Natural killer cell (primary cell): ENCODE measurements around the gene DTNBP1. TPM values are rescaled to one million over a fixed set of nuclear protein-coding genes. Genes with fewer than 3 reads are reported as not detected.

Experiments
- ATAC-seq, 3 donors: fragments of 150-1000 bp in 2 of 3; fragments of 200-7000 bp in 1 of 3; cut with Tn5 transposase; 1 replicate in 1 of 3; 2 replicates in 2 of 3; pipeline ENCODE4 v1.10.0; 2021; ENCODE audit warnings: mild to moderate bottlenecking in 2 of 3, moderate library complexity in 2 of 3
- DNase-seq, 2 donors: peaks; one replicate each; pipeline versions ENCODE4 v3.0.0 to v3.0.0-alpha.2; 2013 to 2021; ENCODE audit warnings: mixed read lengths in 1 of 2
- H3K27ac ChIP-seq: one replicate; pipeline ENCODE4 v1.5.1; 2013; ENCODE audit warnings: mild to moderate bottlenecking, low read length
- H3K27me3 ChIP-seq: one replicate; pipeline ENCODE4 v1.6.1; 2013; ENCODE audit warnings: low read length; ENCODE audit not compliant: control insufficient read depth, insufficient read depth
- H3K36me3 ChIP-seq: one replicate; pipeline ENCODE4 v1.6.1; 2013; ENCODE audit warnings: low read length; ENCODE audit not compliant: control insufficient read depth, insufficient read depth
- H3K4me1 ChIP-seq: one replicate; pipeline ENCODE4 v1.6.1; 2013; ENCODE audit warnings: low read length; ENCODE audit not compliant: control insufficient read depth, insufficient read depth
- H3K4me3 ChIP-seq: one replicate; pipeline ENCODE4 v1.5.1; 2013; ENCODE audit warnings: low read length
- H3K9me3 ChIP-seq: one replicate; pipeline ENCODE4 v1.6.1; 2013; ENCODE audit warnings: low read length; ENCODE audit not compliant: control insufficient read depth, insufficient read depth
- H3K27ac Mint-ChIP-seq, 2 donors: one replicate each; pipeline ENCODE4 v1.8.0; 2022; ENCODE audit warnings: mild to moderate bottlenecking in 2 of 2, mixed read lengths in 2 of 2, moderate library complexity in 1 of 2
- H3K27me3 Mint-ChIP-seq, 2 donors: one replicate each; pipeline ENCODE4 v1.8.0; 2022; ENCODE audit warnings: low read depth in 2 of 2, mixed read lengths in 2 of 2
- H3K36me3 Mint-ChIP-seq: one replicate; pipeline ENCODE4 v1.8.0; 2022; ENCODE audit warnings: mixed read lengths
- H3K4me1 Mint-ChIP-seq, 2 donors: one replicate each; pipeline ENCODE4 v1.8.0; 2022; ENCODE audit warnings: mixed read lengths in 2 of 2
- H3K4me3 Mint-ChIP-seq: one replicate; pipeline ENCODE4 v1.8.0; 2022; ENCODE audit warnings: mild to moderate bottlenecking, moderate library complexity, mixed read lengths
- H3K9me3 Mint-ChIP-seq, 2 donors: one replicate each; pipeline ENCODE4 v1.8.0; 2022; ENCODE audit warnings: mixed read lengths in 2 of 2
- CTCF ChIP-seq: fragments of 200-600 bp; IDR thresholded peaks from one replicate; pipeline ENCODE4 v1.8.0; 2022; ENCODE audit warnings: antibody characterized with exemption
- WGBS: methylation state at CpG from one replicate; pipeline ENCODE4 v1.1.7; 2013; ENCODE audit warnings: missing lambda C conversion rate; ENCODE audit not compliant: insufficient coverage; 5-methylcytosine and 5-hydroxymethylcytosine counted together
- intact Hi-C: fragments of 100-400 bp; cut with micrococcal nuclease; formaldehyde crosslinking; loops from one replicate; pipeline ENCODE4 v1.14.2; 2022
- total RNA-seq, 4 donors: library from RNA; stranded (reverse); fragments of 120-200 nt in 1 of 4; gene quantifications; one replicate each; pipeline versions ENCODE4 v1.2.3 to v1.2.4, GENCODE V29; 2013 to 2022

The DTNBP1 gene
- total RNA-seq, 3 donors from 2014 or later (not counting 1 experiment from before 2014, with no cell fraction given) = 31.6 to 42.2 (median 38.4) TPM

GRCh38 chr6:15659181-15659580, 3.6 kb downstream of the DTNBP1 start:
- peak overlapping the region; percentile 60 for H3K27ac ChIP-seq
- H3K27ac Mint-ChIP-seq = peak overlapping the region; percentile 54 to 88
- intact Hi-C loops = no loop called here
- no peaks in the 10 kb centered on the region for H3K36me3 Mint-ChIP-seq
- H3K9me3 Mint-ChIP-seq = no peaks in the 10 kb centered on the region
- TF ChIP-seq CTCF = no peak
- no peak for DNase-seq
- H3K27me3 Mint-ChIP-seq = no peaks in the 10 kb centered on the region
- H3K9me3 ChIP-seq = no peaks in the 10 kb centered on the region
- peak overlapping the region; percentile 26 for H3K4me3 Mint-ChIP-seq
- H3K4me1 ChIP-seq = peaks cover 30% of the 10 kb centered on the region
- ATAC-seq = no peak
- no peaks in the 10 kb centered on the region for H3K27me3 ChIP-seq
- no peak overlapping the region for H3K4me3 ChIP-seq
- 54% methylated on average over 6 of the region's 7 CpGs for WGBS
- peaks cover 38 to 52% of the 10 kb centered on the region in 2 donors for H3K4me1 Mint-ChIP-seq
- H3K36me3 ChIP-seq = no peaks in the 10 kb centered on the region

- Histone ChIP-seq H3K9me3 (no peaks in the 10 kb centered on the region), H3K4me1 (peaks cover 28% of the 10 kb centered on the region), H3K4me3 (no peak overlapping the region), H3K27me3 (no peaks in the 10 kb centered on the region), H3K36me3 (no peaks in the 10 kb centered on the region), H3K27ac (peak overlapping the region; percentile 60)
- DNase-seq = no peak
- Mint-ChIP-seq H3K4me1 (peaks cover 40 to 50% of the 10 kb centered on the region in 2 donors), H3K36me3 (no peaks in the 10 kb centered on the region), H3K27ac (peak overlapping the region; percentile 54 to 88), H3K9me3 (no peaks in the 10 kb centered on the region), H3K27me3 (no peaks in the 10 kb centered on the region), H3K4me3 (peak overlapping the region; percentile 38)
- intact Hi-C loops = no loop called here
- TF ChIP-seq CTCF = no peak
- peak in 1 of 3 donors; percentile 6 for ATAC-seq
- WGBS = 21% methylated on average over 5 of the region's 6 CpGs
These were observed 4.6 kb downstream of the DTNBP1 start for GRCh38 chr6:15658181-15658744.

GRCh38 chr6:15657290-15657689, 5.5 kb downstream of the DTNBP1 start:
- 85% methylated on average over 2 of the region's 2 CpGs for WGBS
- Mint-ChIP-seq H3K27ac (peak overlapping the region; percentile 54 to 88), H3K9me3 (no peaks in the 10 kb centered on the region), H3K4me3 (no peak overlapping the region), H3K36me3 (no peaks in the 10 kb centered on the region), H3K4me1 (peaks cover 44 to 57% of the 10 kb centered on the region in 2 donors), H3K27me3 (no peaks in the 10 kb centered on the region)
- TF ChIP-seq CTCF = no peak
- DNase-seq (no peak), ATAC-seq (no peak)
- no peaks in the 10 kb centered on the region for H3K27me3 ChIP-seq
- intact Hi-C loops = no loop called here
- H3K27ac ChIP-seq = peak overlapping the region; percentile 1
- no peak overlapping the region for H3K4me3 ChIP-seq
- H3K9me3 ChIP-seq = no peaks in the 10 kb centered on the region
- peaks cover 24% of the 10 kb centered on the region for H3K4me1 ChIP-seq
- H3K36me3 ChIP-seq = no peaks in the 10 kb centered on the region

- Histone ChIP-seq H3K27ac (no peak overlapping the region), H3K4me1 (peaks cover 16% of the 10 kb centered on the region), H3K4me3 (no peak overlapping the region), H3K27me3 (no peaks in the 10 kb centered on the region), H3K9me3 (no peaks in the 10 kb centered on the region), H3K36me3 (no peaks in the 10 kb centered on the region)
- H3K27me3 Mint-ChIP-seq = no peaks in the 10 kb centered on the region
- peaks cover 44 to 60% of the 10 kb centered on the region in 2 donors for H3K4me1 Mint-ChIP-seq
- intact Hi-C loops = no loop called here
- DNase-seq = no peak
- H3K27ac Mint-ChIP-seq = peak overlapping the region in 1 of 2 donors; percentile 17
- H3K4me3 Mint-ChIP-seq = no peak overlapping the region
- TF ChIP-seq CTCF = no peak
- H3K9me3 Mint-ChIP-seq = no peaks in the 10 kb centered on the region
- H3K36me3 Mint-ChIP-seq = no peaks in the 10 kb centered on the region
- ATAC-seq = no peak
- 100% methylated on average over 1 of the region's 3 CpGs for WGBS
These were observed 6.7 kb downstream of the DTNBP1 start for GRCh38 chr6:15656145-15656544.
